ENCODE results near the gene LHB.
"Not testable (repeated sequence)": the region's sequence is repeated elsewhere in the genome, so short reads cannot be mapped to it uniquely, and the experiment has no call there.

The LHB gene

GRCh38 chr19:49017041-49017665 is at the start of gene LHB:
Gene LHB (minus strand): TSS chr19:49017091. CDS start chr19:49017081, 10 bp downstream.
- no peak for DNase-seq

- DNase-seq, result no peak
Observed at GRCh38 chr19:49065905-49066512, 49.1 kb upstream of the LHB start.

GRCh38 chr19:49064768-49065611 is 48.1 kb upstream of the LHB start, which contains the start of gene NTF4:
Gene NTF4 (minus strand): TSS chr19:49064818. CDS start chr19:49061997, 2,821 bp downstream.
- peak; percentile 59 to 74 for DNase-seq

GRCh38 chr19:49064029-49064629 is 47.2 kb upstream of the LHB start:
- no peak for DNase-seq

GRCh38 chr19:49061445-49061844 is 44.6 kb upstream of the LHB start:
- DNase-seq, result no peak

GRCh38 chr19:49061000-49061399 is 44.1 kb upstream of the LHB start:
- no peak for DNase-seq

- DNase-seq, result no peak
Observed at GRCh38 chr19:49059053-49059452, 42.2 kb upstream of the LHB start.

- no peak for DNase-seq
Observed at GRCh38 chr19:49058562-49058961, 41.7 kb upstream of the LHB start.

GRCh38 chr19:49057636-49058234 is 40.8 kb upstream of the LHB start, which contains the start of gene CGB7:
Gene CGB7 (minus strand): TSS chr19:49057749. CDS start chr19:49055375, 2,374 bp downstream.
- no peak for DNase-seq

- not testable (repeated sequence) for DNase-seq
Observed at GRCh38 chr19:49056902-49057596, 40.2 kb upstream of the LHB start.

- peak; percentile 50 to 81 for DNase-seq
Observed at GRCh38 chr19:49056101-49056901, 39.4 kb upstream of the LHB start.

GRCh38 chr19:49050376-49051033 is 33.6 kb upstream of the LHB start:
- not testable (repeated sequence) for DNase-seq

GRCh38 chr19:49049834-49050233 is 32.9 kb upstream of the LHB start:
- DNase-seq, result not testable (repeated sequence)

GRCh38 chr19:49049011-49049410 is 32.1 kb upstream of the LHB start, which contains the start of gene CGB8:
Gene CGB8 (minus strand): TSS chr19:49049111. CDS start chr19:49048739, 372 bp downstream.
- DNase-seq, result not testable (repeated sequence)

GRCh38 chr19:49043548-49043947 is 26.7 kb upstream of the LHB start, which contains the start of gene CGB5:
Gene CGB5 (plus strand): TSS chr19:49043848. CDS start chr19:49044210, 362 bp downstream.
- DNase-seq, result not testable (repeated sequence)

GRCh38 chr19:49042666-49043065 is 25.8 kb upstream of the LHB start:
- DNase-seq, result not testable (repeated sequence)

- no peak for DNase-seq
Observed at GRCh38 chr19:49042177-49042576, 25.3 kb upstream of the LHB start.

GRCh38 chr19:49039736-49040135 is 22.8 kb upstream of the LHB start:
- DNase-seq, result not testable (repeated sequence)

- not testable (repeated sequence) for DNase-seq
Observed at GRCh38 chr19:49038557-49039276, 21.8 kb upstream of the LHB start.

- DNase-seq, result not testable (repeated sequence)
Observed at GRCh38 chr19:49038111-49038510, 21.2 kb upstream of the LHB start.
